Testis (tissue), 2 donors: ENCODE results near the gene GPC3.

ENCODE experiments used
- POLR2A ChIP-seq: fragments of 450-650 bp; IDR thresholded peaks from one replicate; pipeline ENCODE4 v1.6.1; 2017; ENCODE audit warnings: antibody characterized with exemption, mild to moderate bottlenecking, moderate library complexity
- TF ChIP-seq, protein P1 (sequence below), 3 experiments: fragments of 450-650 bp in 2 of 3; fragments of 200-600 bp in 1 of 3; sonication (generic) in 1 of 3; IDR thresholded peaks; one replicate each; pipeline ENCODE4 v1.5.1; 2016 to 2019; ENCODE audit warnings: antibody characterized with exemption in 3 of 3, mild to moderate bottlenecking in 2 of 3, moderate library complexity in 1 of 3

DNA sequence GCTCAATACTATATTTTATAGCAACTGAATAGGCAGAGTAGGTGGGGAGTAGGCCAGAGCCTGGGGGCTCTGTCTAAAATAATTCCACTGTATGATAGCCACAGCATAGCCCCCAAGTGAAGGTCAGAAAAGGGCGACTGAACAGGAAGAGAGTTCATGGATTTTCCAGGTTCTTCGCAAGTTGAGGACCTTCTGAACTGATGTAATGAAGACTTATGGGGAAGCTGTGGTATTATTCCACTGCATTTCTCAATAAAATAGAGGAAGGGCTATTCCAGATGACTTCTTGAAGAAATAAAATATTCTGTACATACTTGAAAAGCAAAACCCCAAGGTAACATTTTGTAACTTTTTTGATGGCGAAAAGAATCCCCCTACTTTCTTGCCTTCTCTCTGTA is 338.7 kb downstream of the GPC3 start:
- TF ChIP-seq, protein P1, sequence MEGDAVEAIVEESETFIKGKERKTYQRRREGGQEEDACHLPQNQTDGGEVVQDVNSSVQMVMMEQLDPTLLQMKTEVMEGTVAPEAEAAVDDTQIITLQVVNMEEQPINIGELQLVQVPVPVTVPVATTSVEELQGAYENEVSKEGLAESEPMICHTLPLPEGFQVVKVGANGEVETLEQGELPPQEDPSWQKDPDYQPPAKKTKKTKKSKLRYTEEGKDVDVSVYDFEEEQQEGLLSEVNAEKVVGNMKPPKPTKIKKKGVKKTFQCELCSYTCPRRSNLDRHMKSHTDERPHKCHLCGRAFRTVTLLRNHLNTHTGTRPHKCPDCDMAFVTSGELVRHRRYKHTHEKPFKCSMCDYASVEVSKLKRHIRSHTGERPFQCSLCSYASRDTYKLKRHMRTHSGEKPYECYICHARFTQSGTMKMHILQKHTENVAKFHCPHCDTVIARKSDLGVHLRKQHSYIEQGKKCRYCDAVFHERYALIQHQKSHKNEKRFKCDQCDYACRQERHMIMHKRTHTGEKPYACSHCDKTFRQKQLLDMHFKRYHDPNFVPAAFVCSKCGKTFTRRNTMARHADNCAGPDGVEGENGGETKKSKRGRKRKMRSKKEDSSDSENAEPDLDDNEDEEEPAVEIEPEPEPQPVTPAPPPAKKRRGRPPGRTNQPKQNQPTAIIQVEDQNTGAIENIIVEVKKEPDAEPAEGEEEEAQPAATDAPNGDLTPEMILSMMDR (IDR thresholded peaks at IDR 0.05): no peak
- TF ChIP-seq POLR2A: no peak
